ENCODE data around the gene TSNAXIP1.

The TSNAXIP1 gene

DNA sequence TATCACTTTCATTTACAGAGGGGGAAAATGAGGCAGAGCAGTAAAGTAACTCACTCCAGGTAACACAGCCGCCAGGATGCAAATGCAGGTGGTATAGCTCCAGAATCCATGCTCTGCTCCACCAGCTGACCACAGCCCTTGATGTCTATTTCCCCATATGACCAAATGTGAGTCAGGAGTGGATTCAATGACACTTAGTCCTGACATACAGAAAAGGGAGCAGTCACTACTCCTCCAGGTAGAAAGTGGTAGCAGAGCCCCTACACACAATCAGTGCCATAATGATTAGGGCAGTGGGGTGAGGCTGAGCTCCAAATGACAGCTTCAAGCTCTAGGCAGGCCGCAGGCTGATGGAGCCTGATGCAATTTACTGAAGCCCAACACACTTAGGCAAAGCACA is 44.3 kb upstream of the TSNAXIP1 start:
- H3K4me3 ChIP-seq (ENCODE audit: low read depth, low read length), result no peak overlapping the region
- TF ChIP-seq, protein P1, sequence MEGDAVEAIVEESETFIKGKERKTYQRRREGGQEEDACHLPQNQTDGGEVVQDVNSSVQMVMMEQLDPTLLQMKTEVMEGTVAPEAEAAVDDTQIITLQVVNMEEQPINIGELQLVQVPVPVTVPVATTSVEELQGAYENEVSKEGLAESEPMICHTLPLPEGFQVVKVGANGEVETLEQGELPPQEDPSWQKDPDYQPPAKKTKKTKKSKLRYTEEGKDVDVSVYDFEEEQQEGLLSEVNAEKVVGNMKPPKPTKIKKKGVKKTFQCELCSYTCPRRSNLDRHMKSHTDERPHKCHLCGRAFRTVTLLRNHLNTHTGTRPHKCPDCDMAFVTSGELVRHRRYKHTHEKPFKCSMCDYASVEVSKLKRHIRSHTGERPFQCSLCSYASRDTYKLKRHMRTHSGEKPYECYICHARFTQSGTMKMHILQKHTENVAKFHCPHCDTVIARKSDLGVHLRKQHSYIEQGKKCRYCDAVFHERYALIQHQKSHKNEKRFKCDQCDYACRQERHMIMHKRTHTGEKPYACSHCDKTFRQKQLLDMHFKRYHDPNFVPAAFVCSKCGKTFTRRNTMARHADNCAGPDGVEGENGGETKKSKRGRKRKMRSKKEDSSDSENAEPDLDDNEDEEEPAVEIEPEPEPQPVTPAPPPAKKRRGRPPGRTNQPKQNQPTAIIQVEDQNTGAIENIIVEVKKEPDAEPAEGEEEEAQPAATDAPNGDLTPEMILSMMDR (IDR thresholded peaks at IDR 0.05; ENCODE audit: borderline replicate concordance, insufficient read depth, low read depth, low read length), result no peak

DNA sequence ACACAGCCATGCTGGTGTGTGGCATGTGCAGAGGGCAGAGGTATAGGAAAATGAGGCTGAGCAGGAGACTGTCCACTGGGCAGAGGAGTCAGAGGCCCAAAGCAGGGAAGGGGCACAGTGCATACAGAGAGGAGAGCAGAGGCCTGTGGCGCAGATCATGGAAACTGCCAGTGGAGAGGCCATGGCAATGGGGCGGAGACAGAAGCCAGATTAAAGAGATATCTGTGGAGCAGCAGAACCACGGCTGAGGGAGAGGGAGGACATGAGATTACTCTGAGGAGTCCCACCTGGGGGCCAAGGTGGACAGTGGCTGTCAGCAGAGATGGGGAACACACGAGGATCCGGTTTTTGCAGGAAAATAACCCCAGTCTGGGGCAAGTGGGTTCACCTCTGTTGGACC is 43.6 kb upstream of the TSNAXIP1 start:
- no peak overlapping the region for H3K4me3 ChIP-seq (ENCODE audit: low read depth, low read length)
- TF ChIP-seq, protein P1 (IDR thresholded peaks at IDR 0.05; ENCODE audit: borderline replicate concordance, insufficient read depth, low read depth, low read length), result no peak

DNA sequence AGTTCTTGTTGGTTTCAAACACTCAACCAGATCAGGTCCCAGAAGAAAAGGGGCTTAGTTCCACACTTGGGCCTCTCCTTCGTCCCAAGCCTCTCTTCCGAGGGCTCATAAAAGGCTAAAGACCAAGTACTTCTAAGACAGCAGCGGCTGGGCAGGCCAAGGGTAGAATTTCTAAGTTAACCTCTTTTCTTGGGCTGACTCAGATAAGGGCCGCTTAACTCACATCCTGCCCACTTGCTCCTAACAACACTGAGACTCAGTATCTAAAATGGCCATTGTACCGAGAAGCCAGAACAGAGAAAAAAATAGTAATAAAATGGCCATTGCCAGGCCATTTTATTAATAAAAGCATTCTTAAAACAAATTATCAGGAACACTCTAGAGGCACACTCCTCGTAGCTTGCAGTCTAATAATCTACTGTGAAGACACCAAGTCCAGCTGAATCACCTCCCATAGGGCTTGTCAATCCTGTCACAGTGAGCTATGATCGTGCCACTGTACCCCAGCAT is 42.5 kb upstream of the TSNAXIP1 start:
- H3K4me3 ChIP-seq (ENCODE audit: low read depth, low read length), result no peak overlapping the region
- TF ChIP-seq, protein P1 (IDR thresholded peaks at IDR 0.05; ENCODE audit: borderline replicate concordance, insufficient read depth, low read depth, low read length), result no peak

DNA sequence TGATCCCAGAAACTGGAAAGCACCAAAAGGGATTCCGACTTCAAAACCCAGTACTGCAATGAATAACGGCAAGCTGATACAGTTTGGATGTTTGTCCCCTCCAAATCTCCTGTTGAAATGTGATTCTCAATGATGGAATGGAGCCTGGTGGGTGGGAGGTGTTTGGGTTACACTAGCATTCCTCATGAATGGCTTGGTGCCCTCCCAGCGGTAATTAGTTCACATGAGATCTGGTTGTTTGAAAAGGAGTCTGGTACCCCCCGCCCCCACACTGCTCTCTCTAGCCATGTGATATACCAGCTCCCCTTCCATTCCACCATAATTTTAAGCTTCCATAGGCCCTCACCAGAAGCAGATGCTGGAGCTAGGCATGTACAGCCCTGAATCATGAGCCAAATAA is 40.4 kb upstream of the TSNAXIP1 start:
- no peak overlapping the region for H3K4me3 ChIP-seq (ENCODE audit: low read depth, low read length)
- TF ChIP-seq, protein P1 (IDR thresholded peaks at IDR 0.05; ENCODE audit: borderline replicate concordance, insufficient read depth, low read depth, low read length), result no peak

DNA sequence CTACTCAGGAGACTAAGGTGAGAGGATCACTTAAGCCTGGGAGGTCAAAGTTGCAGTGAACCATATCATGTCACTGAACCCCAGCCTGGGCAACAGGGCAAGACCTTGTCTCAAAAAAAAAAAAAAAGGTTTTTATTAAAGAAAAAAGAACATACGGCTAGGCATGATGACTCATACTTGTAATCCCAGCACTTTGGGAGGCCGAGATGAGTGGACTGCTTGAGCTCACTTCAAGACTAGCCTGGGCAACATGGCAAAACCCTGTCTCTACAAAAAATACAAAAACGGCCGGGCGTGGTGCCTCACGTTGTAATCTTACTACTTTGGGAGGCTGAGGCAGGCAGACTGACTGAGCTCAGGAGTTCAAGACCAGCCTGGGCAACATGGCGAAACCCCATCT is 38.7 kb upstream of the TSNAXIP1 start:
- TF ChIP-seq, protein P1 (IDR thresholded peaks at IDR 0.05; ENCODE audit: borderline replicate concordance, insufficient read depth, low read depth, low read length), result no peak
- H3K4me3 ChIP-seq (ENCODE audit: low read depth, low read length), result no peak overlapping the region

DNA sequence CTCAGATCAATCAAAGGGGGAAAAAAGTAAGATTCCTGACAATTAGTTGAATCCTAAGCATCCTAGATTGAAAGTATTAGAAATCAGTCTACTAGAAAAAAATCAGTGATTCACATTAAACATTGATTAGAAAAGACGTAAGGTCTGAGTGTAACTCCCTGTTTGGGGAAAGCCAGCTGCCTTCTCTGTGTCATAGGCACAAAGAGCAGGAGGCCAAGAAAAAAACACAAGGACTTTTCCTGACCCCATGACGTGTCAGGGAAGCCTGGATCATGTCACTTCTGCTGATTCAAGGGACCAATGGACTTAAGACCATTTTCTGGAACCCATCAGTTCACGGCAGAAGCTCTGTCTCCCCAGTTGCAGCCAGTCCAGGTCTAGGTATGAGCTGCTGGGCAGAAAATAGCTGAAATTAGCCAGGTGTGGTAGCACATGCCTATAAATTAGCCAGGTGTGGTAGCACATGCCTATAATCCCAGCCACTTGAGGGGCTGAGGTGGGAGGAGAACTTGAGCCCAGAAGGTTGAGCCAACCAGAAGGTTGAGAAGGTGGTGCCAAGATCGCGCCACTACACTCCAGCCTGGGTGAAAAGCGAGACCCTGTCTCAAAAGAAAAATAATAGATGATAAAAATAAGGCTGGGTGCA is 36.2 kb upstream of the TSNAXIP1 start:
- no peak overlapping the region for H3K4me3 ChIP-seq (ENCODE audit: low read depth, low read length)
- TF ChIP-seq, protein P1 (IDR thresholded peaks at IDR 0.05; ENCODE audit: borderline replicate concordance, insufficient read depth, low read depth, low read length), result no peak

DNA sequence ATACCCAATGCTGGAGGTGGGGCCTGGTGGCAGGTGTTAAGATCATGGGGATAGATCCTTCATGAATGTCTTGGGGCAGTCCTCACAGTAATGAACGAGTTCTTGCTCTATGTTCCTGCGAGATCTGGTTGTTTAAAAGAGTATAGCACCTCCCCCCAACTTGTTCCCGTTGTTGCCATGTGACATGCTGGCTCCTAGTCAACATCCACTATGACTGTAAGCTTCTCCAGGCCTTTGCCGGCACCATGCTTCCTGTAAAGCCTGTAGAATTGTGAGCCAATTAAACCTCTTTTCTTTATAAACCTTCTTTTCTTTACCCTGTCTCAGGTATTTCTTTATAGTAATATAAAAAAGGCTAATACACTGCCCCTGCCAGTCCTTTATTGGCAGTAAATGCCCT is 33.6 kb upstream of the TSNAXIP1 start:
- TF ChIP-seq, protein P1 (IDR thresholded peaks at IDR 0.05; ENCODE audit: borderline replicate concordance, insufficient read depth, low read depth, low read length), result no peak
- H3K4me3 ChIP-seq (ENCODE audit: low read depth, low read length), result no peak overlapping the region
